Measurements from ENCODE around the gene GPX2.

The GPX2 gene

GRCh38 chr14:64939817-64940190, 2.7 kb downstream of the GPX2 start:
- DNase-seq (ENCODE audit: low read depth): no peak

GRCh38 chr14:64938972-64939816, 3.4 kb downstream of the GPX2 start:
- no peak for DNase-seq (ENCODE audit: low read depth)

- peak; percentile 29 for DNase-seq (ENCODE audit: low read depth)
Measured at GRCh38 chr14:64937821-64938193, 4.7 kb downstream of the GPX2 start.

- no peak for DNase-seq (ENCODE audit: low read depth)
Measured at GRCh38 chr14:64937171-64937820, 5.2 kb downstream of the GPX2 start.

GRCh38 chr14:64935508-64935907, 7.0 kb downstream of the GPX2 start:
- no peak for DNase-seq (ENCODE audit: low read depth)

GRCh38 chr14:64934338-64934929, 8.1 kb downstream of the GPX2 start:
- no peak for DNase-seq (ENCODE audit: low read depth)

- DNase-seq (ENCODE audit: low read depth): no peak
Measured at GRCh38 chr14:64932231-64932630, 10.3 kb downstream of the GPX2 start.

GRCh38 chr14:64931123-64931522, 11.4 kb downstream of the GPX2 start:
- DNase-seq (ENCODE audit: low read depth): no peak

GRCh38 chr14:64930085-64930843, 12.3 kb downstream of the GPX2 start:
- DNase-seq (ENCODE audit: low read depth): no peak

GRCh38 chr14:64929014-64929359, 13.6 kb downstream of the GPX2 start:
- no peak for DNase-seq (ENCODE audit: low read depth)

- DNase-seq (ENCODE audit: low read depth): no peak
Measured at GRCh38 chr14:64928239-64929013, 14.1 kb downstream of the GPX2 start.

GRCh38 chr14:64927031-64927430, 15.5 kb downstream of the GPX2 start:
- no peak for DNase-seq (ENCODE audit: low read depth)

- DNase-seq (ENCODE audit: low read depth): no peak
Measured at GRCh38 chr14:64926398-64926995, 16.0 kb downstream of the GPX2 start.

- no peak for DNase-seq (ENCODE audit: low read depth)
Measured at GRCh38 chr14:64923015-64923414, 19.5 kb downstream of the GPX2 start.

GRCh38 chr14:64920465-64920864, 22.1 kb downstream of the GPX2 start:
- no peak for DNase-seq (ENCODE audit: low read depth)

GRCh38 chr14:64919618-64920017, 22.9 kb downstream of the GPX2 start:
- no peak for DNase-seq (ENCODE audit: low read depth)

- DNase-seq (ENCODE audit: low read depth): no peak
Measured at GRCh38 chr14:64919215-64919614, 23.3 kb downstream of the GPX2 start.

- DNase-seq (ENCODE audit: low read depth): no peak
Measured at GRCh38 chr14:64918216-64918615, 24.3 kb downstream of the GPX2 start.

- no peak for DNase-seq (ENCODE audit: low read depth)
Measured at GRCh38 chr14:64915797-64916196, 26.7 kb downstream of the GPX2 start.

GRCh38 chr14:64915029-64915424, 27.5 kb downstream of the GPX2 start:
- no peak for DNase-seq (ENCODE audit: low read depth)

- peak; percentile 99 for DNase-seq (ENCODE audit: low read depth)
Measured at GRCh38 chr14:64914237-64915028, 28.1 kb downstream of the GPX2 start, which contains the start of gene CHURC1. CHURC1 (plus strand) TSS chr14:64914455; CDS start chr14:64914496, 41 bp downstream.
